CD4-positive, alpha-beta T cell treated with Interleukin-15 for 4 hours (primary cell): ENCODE data around the gene MYBBP1A.

ENCODE experiments used
- DNase-seq: peaks from one replicate; pipeline ENCODE4 v3.0.0-alpha.2; 2020; ENCODE audit warnings: low spot score

The MYBBP1A gene

DNA sequence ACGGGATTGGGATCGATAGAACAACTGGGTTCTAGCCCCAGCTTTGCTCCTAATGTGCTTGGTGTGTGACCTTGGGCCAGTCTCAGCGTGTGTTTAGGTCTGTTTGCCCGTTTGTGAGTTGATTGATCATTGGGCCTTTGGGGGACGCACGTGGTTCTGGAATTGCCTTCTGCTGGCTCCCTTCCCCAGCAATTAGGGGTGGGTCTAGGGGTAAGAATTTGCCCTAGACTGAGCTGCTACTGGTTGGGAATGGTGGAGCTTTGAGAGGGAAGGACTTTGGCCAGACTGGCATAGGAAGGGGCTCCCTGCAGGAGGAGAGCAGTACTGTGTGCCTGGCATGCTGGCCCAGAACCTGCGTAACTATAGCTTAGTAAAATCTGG, 55.0 kb downstream of the MYBBP1A start:
- DNase-seq: no peak

DNA sequence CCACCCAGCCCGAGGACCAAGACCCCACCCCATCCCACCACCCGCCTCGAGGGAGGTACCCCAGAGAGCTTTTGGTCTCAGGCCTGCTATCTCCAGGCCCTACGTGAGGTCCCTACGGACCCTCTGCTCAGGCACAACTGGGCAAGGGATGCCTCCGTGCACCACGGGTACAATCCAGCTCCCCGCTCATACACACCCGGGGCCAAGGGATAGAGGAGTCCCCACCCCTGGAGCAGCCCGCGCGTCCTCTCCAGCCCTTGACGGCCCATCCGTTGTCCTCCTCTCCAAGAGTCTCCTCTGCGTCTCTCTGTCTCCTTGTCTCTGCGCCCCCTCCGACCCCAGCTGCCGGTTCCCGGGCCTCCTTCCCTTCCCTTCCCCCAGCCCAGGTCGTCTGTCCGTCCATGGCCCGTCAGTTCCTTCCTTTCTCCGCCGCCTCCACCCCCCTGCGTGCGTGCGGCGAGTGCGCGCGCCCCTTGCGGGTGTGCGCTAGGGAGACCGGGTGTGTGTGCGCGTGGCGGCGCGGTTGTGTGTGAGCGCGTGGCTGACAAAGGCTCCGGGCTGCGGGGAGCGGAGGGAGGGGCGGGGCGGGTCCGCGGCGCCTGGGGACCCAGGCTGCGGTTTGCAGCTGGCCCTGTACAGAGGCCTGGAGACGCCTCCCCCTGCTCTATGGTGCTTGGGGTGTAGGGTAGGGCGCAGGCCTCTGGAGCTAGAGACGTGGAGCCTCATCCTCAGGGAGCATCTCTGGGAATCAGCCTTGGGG, 55.6 kb downstream of the MYBBP1A start:
- no peak for DNase-seq

DNA sequence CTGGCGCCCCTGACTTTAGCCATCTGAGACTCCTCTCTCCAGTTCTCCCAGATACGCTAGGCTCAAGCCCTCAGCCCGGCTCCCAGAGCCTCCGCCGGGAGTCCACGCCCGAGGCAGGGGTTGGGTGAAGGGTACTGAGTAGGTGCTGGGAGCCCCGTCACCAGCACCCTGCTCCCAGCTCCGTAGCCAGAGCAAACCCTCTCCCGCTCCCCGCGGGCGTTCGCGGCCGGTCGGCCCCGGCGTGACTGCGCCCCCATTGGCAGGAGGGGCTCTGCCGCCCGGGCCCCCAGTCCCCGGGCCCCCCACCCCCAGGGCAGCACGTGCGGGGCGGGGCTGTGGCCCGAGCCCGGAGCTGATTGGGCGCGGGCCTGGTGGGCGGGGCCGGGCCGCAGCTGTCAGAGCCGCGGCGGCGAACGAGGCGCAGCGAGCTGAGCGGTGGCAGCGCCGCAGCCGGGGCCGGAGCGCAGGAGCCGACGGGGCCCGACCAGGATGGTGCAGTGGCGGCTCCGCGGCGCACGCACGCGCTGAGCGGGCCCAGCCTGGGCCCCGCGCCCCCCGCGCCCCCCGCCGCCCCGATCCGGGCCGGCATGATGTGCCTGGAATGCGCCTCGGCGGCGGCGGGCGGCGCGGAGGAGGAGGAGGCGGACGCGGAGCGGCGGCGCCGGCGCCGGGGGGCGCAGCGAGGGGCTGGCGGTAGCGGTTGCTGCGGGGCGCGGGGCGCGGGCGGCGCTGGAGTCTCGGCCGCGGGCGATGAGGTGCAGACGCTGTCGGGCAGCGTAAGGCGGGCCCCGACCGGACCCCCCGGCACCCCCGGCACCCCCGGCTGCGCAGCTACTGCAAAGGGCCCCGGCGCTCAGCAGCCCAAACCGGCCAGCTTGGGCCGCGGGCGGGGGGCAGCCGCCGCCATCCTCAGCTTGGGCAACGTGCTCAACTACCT, 56.5 kb downstream of the MYBBP1A start, which contains the start of gene SPNS2:
Gene SPNS2 (plus strand): TSS at position 421 of the 937 bp plus-strand sequence. CDS start 167 bp downstream, at position 588.
- DNase-seq: peak; percentile 52

DNA sequence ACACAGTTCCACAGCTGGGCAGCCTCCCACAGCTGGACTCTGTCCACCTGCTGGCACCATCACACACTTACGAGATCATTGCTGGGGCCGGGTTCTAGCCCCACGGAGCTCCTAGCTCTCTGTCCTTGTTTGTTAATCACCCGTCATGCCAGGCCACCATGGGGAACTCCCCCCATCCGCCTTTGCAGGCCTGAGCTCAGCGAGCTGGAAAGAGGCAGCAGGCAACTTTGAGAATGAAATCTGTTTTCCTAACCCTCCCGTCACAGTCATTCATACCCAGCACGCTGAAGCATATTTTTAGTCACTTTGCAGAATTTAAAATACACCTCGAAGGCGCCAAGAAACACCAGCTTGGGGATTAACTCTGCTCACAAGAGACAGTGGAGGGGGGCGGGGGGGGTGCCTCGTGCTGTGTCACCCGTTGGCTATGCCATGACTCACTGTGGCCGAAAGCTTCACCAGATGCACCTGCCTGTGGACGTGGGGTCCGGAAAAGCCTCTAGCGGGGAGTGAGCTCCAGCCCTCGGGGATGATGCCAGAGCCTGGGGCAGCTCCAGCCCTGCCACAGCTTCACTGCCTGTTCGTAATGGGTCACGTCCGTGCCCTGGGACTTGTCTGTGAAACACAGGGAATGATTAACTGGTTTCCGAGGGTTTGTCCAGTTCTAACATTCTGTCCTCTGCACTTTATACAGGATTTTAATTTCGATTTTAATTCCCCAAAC, 57.9 kb downstream of the MYBBP1A start:
- DNase-seq: no peak

DNA sequence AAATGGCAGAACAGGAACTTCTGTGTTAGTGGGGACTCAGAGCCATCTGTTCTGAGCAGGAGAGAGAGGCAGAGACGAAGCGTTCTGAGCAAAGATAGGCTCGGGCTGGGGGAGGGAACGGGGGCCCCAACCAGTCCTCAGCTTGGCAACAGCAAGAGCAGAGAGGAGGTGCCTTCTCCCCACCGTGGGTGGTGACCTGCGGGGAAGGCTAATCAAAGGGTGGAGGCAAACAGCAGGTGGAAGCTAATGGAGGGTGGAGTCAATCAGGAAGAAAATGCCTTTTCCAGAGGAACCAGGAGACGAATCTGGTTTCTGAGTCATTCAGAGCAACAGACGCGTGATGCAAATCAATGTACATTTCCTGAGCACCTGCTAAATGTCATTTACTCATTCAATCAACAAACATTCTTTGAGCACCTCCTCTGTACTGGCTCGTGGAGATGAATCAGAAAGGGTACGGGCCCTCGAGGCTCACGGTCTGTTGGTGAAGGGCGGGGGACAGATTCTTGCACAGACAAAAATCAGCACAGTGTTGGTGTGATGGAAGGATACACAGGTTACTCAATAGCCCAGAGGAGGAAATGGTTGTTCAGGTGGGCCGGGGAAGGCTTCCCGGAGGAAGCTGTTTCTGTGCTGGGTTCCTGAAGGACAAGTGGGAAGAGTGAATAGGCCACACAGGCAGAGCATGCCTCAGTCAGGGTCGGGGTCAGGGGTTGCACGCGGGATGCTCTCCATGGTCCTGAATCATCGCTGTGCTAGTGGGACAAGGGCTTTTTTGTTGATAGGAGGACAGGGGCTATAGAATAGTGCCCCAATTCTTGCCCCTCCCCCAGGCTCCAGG, 62.2 kb downstream of the MYBBP1A start:
- no peak for DNase-seq

DNA sequence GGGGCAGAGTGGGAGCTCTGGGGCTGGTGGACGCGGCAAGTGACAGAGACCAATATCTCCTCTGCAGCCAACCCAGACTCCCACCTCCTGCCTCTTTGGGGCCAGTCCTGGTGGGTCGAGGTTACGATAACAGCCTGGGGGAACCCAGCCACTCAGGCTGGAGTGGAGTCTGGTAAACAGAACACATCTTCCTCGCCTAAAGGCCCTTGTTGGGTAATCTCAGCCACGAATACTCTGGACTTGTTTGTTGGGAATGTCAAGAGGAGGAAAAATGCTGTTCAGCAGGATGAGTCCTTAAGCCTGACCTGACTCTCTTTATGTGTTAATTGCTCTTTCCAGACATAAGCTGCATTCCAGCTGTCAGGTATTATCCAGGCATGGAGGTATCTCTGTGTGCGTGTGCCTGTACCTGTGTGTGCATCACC, 64.5 kb downstream of the MYBBP1A start:
- no peak for DNase-seq

DNA sequence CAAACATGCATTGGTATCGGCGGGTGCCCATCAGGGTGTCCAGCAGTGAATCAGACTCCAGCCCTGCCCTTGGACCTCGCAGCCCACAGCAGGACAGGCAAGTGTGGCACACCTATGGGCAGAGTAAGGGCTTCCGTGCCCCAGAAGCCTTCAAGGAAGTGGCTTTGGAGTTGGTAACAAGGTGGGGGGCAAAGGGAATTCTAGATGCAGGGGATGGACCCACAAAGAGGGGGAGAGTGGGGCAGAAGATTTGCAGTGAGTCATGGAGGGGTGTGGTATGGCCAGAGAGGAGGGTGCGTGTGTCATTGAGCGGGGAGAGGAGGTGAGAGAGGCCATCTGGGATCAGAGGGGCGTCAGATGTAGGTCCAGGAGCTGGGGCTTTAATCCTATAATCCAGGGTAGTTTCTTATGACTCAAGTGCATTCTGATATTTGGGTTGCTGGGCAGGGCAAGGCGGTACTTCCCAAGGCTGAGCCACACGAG, 65.0 kb downstream of the MYBBP1A start:
- DNase-seq: no peak

DNA sequence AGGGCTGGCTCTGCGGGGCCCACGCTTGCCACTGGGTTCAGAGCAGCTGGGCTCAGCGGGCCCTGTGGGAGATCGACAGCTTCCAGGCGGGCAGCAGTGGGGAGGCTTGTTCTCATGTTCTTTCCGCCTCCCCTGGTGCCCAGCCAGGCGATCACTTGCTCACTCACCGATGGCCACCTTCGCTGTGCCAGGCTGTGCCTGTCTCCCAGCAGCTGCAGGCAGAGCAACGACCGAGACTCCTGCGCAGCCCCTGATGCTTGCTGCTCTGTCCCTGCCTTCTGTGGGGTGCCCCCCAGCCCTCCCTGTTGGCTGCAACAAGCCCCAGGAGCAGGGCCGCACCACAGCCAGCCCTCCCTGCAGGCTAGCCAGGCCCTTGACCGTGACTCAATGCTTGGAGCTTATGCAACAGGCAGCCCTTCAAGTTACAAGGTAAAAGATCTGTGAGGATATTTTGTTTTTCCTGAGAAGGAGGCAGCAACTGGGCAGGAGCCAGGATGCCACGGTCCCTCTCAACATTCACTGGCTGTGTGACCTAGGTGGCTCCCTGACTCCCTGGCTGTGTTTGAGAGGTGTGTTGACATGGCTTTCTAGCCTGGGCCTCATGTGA, 66.1 kb downstream of the MYBBP1A start:
- DNase-seq: no peak
